GM21723 (cell line): Measurements from ENCODE around the gene KIF25.

Source experiments
- ATAC-seq: cut with Tn5 transposase; IDR thresholded peaks from one replicate; pipeline ENCODE4 v1.9.1; 2021; ENCODE audit warnings: mild to moderate bottlenecking, moderate library complexity; ENCODE audit not compliant: unreplicated experiment

The KIF25 gene

GRCh38 chr6:168035098-168035660, 37.7 kb downstream of the KIF25 start:
- no peak for ATAC-seq

DNA sequence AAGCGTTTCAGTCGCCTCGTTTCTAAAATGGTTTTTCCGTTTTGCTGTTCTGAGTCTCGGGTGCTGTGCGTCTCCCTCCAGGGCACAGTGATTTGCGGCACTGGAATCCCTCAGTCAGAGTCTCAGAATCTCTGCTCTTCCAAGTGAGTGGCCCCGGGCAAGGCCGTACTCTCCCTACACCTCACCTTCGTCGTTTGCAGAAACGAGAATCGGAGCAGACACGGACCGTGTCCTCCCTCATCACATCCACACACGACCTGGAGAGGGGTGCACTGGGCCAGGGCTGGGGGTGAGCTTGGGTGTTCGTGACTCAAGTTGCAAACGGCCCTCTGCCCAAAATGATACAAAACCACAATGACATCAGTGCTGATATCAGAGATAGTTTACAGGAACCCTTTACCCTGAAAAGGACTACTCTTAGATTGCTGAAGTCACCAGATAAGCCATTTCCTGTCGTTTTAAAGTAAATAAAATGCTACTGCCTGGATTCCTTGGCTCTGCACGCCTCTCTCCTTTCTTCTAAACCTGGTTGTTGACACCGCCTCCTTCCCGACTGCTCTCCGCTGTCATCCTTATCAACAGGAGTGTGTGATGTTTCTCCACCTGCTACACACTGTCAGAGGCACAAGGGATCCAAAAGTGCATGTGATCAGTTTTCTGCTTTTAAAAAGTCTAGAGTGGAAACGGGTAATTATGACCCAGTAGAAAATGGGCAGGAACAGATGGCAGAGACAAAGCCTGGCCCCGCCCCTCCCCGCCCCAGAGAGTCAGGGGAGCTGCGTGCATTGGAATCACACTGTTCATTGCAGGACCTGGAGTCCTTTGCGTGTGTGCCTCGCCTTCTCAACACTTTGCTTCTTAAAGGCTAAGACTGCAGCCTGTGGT, 38.4 kb downstream of the KIF25 start:
- no peak for ATAC-seq

DNA sequence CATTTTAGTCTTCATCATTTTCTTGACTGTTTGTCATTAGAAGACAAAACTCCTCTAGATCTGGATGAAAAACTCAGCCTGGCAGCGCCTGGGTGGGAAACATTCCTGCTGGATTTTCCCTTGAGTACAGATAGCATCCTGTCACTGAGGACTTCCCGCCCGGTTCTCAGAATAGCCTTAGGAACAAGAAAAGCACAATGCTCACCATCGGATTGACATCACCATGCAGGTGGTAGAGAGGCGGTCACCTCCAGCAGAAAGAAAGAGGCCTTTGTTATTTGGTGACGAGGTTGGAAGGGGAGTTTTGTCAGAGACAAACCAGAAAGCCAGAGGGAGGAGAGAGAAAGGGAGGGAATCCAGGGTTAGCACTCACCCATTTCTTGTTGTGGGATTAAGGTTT, 39.8 kb downstream of the KIF25 start:
- ATAC-seq = no peak

DNA sequence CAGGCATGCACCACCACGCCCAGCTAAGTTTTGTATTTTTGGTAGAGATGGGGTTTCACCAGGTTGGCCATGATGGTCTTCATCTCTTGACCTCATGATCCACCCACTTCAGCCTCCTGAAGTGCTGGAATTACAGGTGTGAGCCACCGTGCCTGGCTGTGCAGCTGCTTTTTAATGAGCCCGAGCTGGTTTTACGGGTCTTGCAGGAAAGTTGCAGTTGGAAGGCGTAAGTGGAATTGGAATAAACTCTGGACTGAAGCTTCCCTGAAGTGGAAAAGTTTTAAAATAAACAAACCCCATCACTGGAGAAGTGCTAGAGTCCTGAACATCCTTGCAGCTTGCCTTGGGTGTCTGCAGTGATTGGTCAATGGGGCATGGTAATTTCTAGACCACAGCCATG, 40.4 kb downstream of the KIF25 start:
- no peak for ATAC-seq

GRCh38 chr6:168038576-168039140, 41.2 kb downstream of the KIF25 start:
- ATAC-seq = no peak

DNA sequence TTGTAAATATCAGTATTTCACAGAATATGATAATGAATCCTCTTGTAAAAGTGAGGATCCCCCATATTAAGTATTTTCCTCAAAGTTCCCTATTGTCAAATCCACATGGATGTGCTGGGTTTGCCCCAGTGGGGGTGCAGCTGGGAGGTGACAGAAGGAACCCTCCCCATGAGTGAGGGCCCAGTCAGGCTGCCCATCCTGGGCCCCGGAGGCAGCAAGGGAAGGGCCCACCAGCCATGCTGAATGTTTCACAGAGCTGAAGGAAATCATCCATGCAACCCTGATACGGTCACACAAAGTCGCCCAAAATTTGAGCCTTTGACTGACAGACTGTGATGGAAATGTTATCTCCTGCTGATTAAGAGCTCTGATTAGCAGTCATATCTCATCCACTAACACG, 41.8 kb downstream of the KIF25 start:
- no peak for ATAC-seq

- ATAC-seq = no peak
These were observed 42.4 kb downstream of the KIF25 start for GRCh38 chr6:168039849-168040248.

DNA sequence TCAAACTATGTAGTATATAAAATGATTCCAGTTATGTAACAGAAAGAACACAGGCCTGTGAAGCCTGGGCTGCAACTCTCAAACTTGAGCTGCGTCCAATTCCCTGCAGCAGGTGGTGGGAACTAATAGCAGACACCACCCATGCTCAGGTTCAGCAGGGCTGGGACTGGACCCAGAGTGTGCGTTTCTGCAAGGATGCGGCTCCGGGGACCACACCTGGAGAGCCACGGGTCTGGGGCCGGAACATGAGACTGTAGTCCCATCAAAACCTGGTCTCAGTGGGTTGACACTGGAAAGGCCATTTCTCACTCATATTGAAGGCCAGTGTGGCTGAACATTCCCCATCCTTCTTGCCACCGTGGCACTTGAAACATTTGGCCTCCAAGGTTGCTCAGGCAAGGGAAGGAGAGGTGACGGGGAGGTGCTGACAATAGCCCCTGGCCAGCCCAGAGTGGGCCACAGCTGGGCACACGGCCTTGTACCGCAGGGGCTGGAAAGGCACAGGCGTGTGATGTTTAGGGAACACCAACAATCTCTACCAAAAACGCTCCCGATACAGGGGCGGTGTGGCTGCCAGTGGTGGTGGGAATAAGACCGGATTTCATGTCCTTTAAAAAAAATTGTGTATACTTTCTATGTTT, 43.5 kb downstream of the KIF25 start:
- no peak for ATAC-seq

GRCh38 chr6:168041928-168042327, 44.5 kb downstream of the KIF25 start:
- ATAC-seq = no peak

GRCh38 chr6:168042426-168043192, 45.1 kb downstream of the KIF25 start:
- no peak for ATAC-seq

GRCh38 chr6:168043193-168043847, 45.8 kb downstream of the KIF25 start:
- ATAC-seq = no peak

GRCh38 chr6:168043848-168044415, 46.5 kb downstream of the KIF25 start:
- ATAC-seq = no peak

DNA sequence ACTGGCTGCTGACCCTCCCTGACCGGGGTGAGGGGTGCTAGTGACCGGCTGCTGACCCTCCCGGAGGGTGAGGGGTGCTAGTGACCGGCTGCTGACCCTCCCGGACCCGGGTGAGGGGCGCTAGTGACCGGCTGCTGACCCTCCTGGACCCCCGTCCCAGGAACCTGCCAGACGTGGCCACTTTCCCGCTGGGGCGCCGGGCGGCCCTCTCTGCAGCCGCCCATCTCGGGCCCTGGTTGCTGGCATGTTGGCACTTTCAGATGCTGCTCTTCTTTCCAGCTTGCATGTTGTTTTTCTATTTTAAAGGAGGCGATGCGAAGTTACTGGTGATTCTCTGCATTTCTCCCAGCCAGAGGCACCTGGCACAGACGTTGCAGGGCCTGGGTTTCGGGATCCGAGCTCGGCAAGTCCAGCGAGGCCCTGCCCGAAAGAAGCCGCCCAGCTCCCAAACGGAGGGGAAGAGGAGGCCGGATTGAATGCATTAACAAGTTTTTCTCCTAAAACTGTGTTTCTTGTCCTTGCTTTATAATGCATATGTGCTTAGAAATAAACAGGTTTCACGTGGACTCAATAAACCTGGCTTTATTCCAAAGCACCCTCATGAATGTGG, 47.2 kb downstream of the KIF25 start:
- ATAC-seq = no peak

GRCh38 chr6:168045141-168045691, 47.7 kb downstream of the KIF25 start:
- ATAC-seq = no peak

GRCh38 chr6:168045706-168046620, 48.5 kb downstream of the KIF25 start:
- ATAC-seq = no peak

GRCh38 chr6:168046696-168047095, 49.2 kb downstream of the KIF25 start:
- ATAC-seq = no peak

DNA sequence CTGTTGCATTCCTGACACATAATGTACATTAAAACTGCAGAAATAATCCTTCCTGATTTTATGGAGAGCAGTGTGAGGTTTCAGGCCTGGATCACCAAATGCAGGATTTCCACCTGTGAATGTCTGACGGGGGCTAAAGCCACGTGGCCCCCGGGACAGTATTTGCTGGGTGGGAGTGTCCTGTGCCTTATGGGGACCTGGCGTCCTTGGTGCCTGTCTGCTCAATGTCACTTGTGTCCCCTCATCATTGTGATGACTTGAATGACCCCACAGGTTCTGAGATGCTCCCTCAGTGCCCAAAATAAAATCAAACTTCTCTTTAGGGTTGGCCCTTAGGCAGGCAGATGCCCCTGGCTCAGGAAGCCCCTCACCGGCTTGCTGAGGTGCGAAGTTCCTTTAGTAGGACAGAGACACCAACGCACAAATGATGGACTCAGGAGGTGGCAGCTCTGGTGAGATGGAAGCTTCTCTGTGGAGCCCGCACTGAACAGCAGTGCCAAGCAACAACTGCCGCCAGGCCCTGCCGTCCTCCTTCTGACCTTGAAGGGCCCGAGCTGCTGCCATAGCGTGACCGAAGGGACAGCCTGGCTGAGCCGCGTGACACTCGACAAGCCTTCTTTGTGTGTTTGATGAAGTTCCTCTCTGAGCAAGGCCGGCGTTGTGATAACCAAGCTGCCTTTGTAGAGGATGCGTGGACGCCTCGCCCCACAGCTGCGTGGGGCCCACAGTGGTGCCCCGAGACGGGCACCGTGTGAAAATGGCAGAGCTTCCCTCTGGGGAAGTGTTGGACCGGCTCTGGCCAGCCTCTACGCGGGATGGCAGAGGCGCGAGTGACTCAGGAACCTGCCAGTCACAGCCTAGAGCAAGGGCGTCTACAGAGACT, 50.6 kb downstream of the KIF25 start:
- ATAC-seq = no peak

- ATAC-seq = no peak
These were observed 51.2 kb downstream of the KIF25 start for GRCh38 chr6:168048724-168049025.
